NCI-H2227 (cell line): Measurements from ENCODE around the gene USP17L29.
"Not testable (repeated sequence)": the region's sequence is repeated elsewhere in the genome, so short reads cannot be mapped to it uniquely, and the experiment has no call there.

Experiments used
- DNase-seq: peaks from one replicate; lab custom pipeline; 2025; ENCODE audit not compliant: unreplicated experiment; lab: John Stamatoyannopoulos, UW

USP17L29 gene

DNA sequence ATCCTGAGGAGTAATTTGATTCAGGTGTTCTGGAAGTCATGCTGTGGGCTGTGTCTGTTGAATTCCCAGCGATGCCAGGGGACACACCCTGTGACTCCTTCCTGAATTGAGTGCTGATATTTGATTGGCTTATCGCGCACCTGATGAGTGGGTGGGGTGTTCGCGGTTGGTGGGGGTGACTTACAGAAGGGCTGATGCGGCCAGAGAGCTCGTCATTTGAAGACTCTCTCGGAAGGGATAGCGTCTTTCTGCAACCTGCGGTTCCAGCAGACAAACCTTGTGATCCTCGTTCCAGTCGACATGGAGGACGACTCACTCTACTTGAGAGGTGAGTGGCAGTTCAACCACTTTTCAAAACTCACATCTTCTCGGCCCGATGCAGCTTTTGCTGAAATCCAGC lies at the start of gene USP17L29:
USP17L29 (plus strand) TSS at position 301 of the 400 bp plus-strand sequence; CDS start at position 301, 0 bp downstream.
- not testable (repeated sequence) for DNase-seq

DNA sequence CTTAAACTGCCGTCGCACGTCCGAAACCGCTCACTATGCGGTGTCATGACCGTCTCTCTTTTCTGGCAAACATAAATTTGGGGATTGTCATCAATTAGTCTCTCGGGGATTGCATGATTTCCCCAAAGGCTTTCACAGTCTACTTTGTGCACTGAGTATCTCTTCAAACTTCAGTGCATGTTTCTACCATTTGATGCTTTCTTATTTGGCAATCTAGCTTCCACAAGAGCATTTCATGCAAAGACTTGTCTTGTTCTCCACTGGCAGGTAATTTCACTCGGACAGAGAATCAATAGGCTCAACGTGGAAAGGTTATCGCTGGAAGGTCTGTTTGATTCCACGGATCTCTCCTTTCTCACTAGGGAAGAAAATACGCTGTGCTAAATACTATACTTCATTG lies 29.2 kb upstream of the USP17L29 start:
- DNase-seq = not testable (repeated sequence)

GRCh38 chr4:9324865-9325264 lies 28.6 kb upstream of the USP17L29 start, which contains the start of gene USP17L24:
TSS of gene USP17L24 (plus strand) at chr4:9325165. CDS start at chr4:9325165, 0 bp downstream.
- not testable (repeated sequence) for DNase-seq

DNA sequence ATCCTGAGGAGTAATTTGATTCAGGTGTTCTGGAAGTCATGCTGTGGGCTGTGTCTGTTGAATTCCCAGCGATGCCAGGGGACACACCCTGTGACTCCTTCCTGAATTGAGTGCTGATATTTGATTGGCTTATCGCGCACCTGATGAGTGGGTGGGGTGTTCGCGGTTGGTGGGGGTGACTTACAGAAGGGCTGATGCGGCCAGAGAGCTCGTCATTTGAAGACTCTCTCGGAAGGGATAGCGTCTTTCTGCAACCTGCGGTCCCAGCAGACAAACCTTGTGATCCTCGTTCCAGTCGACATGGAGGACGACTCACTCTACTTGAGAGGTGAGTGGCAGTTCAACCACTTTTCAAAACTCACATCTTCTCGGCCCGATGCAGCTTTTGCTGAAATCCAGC lies 23.8 kb upstream of the USP17L29 start, which contains the start of gene USP17L25:
USP17L25 (plus strand) TSS at position 301 of the 400 bp plus-strand sequence; CDS start at position 301, 0 bp downstream.
- DNase-seq = not testable (repeated sequence)

GRCh38 chr4:9334358-9334757 lies 19.1 kb upstream of the USP17L29 start, which contains the start of gene USP17L26:
TSS of gene USP17L26 (plus strand) at chr4:9334658. CDS start at chr4:9334658, 0 bp downstream.
- DNase-seq = not testable (repeated sequence)

- DNase-seq = not testable (repeated sequence)
Observed at GRCh38 chr4:9339103-9339502, 14.3 kb upstream of the USP17L29 start, which contains the start of gene USP17L5. TSS of gene USP17L5 (plus strand) at chr4:9339403. CDS start at chr4:9339403, 0 bp downstream.

DNA sequence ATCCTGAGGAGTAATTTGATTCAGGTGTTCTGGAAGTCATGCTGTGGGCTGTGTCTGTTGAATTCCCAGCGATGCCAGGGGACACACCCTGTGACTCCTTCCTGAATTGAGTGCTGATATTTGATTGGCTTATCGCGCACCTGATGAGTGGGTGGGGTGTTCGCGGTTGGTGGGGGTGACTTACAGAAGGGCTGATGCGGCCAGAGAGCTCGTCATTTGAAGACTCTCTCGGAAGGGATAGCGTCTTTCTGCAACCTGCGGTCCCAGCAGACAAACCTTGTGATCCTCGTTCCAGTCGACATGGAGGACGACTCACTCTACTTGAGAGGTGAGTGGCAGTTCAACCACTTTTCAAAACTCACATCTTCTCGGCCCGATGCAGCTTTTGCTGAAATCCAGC lies 9.6 kb upstream of the USP17L29 start, which contains the start of gene USP17L27:
USP17L27 (plus strand) TSS at position 301 of the 400 bp plus-strand sequence; CDS start at position 301, 0 bp downstream.
- not testable (repeated sequence) for DNase-seq

DNA sequence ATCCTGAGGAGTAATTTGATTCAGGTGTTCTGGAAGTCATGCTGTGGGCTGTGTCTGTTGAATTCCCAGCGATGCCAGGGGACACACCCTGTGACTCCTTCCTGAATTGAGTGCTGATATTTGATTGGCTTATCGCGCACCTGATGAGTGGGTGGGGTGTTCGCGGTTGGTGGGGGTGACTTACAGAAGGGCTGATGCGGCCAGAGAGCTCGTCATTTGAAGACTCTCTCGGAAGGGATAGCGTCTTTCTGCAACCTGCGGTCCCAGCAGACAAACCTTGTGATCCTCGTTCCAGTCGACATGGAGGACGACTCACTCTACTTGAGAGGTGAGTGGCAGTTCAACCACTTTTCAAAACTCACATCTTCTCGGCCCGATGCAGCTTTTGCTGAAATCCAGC lies 4.8 kb upstream of the USP17L29 start, which contains the start of gene USP17L28:
USP17L28 (plus strand) TSS at position 301 of the 400 bp plus-strand sequence; CDS start at position 301, 0 bp downstream.
- not testable (repeated sequence) for DNase-seq

DNA sequence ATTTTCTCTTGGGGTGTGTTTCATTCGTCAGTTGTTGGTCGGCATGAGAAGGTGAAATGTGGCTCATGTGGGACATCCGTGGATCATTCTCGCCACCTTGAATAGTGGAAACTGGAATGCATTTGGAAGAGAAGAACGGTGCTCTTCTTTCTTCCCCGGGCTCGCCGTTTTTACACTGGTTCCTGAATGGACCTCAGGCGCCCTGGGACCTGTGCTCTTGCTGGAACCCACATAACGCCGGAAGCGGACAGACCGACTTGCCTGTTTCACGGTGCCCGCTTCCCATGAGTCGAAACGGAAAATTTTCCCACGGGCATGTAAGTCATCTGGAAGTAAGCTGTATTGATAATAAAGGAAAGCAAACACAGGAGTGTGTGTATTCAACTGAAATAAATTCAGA lies 2.6 kb upstream of the USP17L29 start:
- DNase-seq = not testable (repeated sequence)

- not testable (repeated sequence) for DNase-seq
Observed at GRCh38 chr4:9362829-9363228, 9.4 kb downstream of the USP17L29 start, which contains the start of gene USP17L30. TSS of gene USP17L30 (plus strand) at chr4:9363129. CDS start at chr4:9363129, 0 bp downstream.

DNA sequence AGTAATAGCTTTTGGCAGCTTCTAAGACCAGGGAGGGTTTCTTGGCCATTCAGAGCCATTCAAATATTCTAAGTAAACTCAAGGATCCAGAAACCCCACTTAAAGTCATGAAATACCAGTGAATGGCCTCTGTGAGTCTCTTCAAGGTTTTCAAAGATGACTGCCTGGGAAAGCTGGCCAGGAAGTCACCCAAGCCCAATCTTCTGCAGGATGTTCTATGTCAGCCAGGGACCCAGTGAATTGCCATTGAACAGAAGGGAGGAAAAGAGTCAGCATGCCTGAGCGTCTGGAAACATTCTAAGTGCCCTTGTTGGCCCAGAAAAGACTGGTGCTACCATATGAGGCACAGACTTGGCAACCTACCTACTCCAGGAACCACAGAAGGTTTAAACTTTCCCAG lies 26.4 kb downstream of the USP17L29 start:
- DNase-seq = not testable (repeated sequence)

- DNase-seq = peak; percentile 0
Observed at GRCh38 chr4:9381012-9381534, 27.6 kb downstream of the USP17L29 start.

DNA sequence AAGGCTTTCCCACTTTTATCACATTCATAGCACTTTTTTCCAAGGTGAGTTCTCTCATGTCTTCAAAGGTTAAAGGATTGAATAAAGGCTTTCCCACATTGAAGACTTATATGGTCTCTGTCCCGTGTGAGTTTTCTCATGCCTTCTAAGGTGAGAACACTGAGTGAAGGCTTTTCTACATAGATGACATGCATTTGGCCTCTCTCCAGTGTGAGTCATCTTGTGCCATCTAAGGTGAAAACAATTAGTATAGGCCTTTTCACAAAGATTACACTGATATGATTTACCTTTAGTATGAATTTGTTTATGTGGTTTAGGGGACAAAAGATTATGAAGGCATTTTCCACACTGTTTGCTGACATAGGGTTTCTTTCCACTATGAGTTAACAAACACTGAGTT lies 30.7 kb downstream of the USP17L29 start:
- DNase-seq = no peak

- not testable (repeated sequence) for DNase-seq
Observed at GRCh38 chr4:9389001-9389400, 35.6 kb downstream of the USP17L29 start.
